Trophoblast cell (in vitro differentiated cells and primary cell): ENCODE results near the gene THOC6. TPM values are rescaled to one million over a fixed set of nuclear protein-coding genes. Genes with fewer than 3 reads are reported as not detected.

Source experiments
- DNase-seq, 2 donors: peaks; one replicate each; pipeline ENCODE4 v3.0.0-alpha.2; 2016
- H2AFZ ChIP-seq: 2 replicates; pipeline ENCODE4 v1.6.1; 2013; ENCODE audit warnings: low read length, moderate library complexity, mild to moderate bottlenecking; ENCODE audit not compliant: insufficient read depth, poor library complexity
- H2AK5ac ChIP-seq: 2 replicates; pipeline ENCODE4 v1.6.1; 2013; ENCODE audit warnings: mild to moderate bottlenecking, low read length
- H2BK120ac ChIP-seq: 2 replicates; pipeline ENCODE4 v1.6.1; 2013; ENCODE audit warnings: low read length, mild to moderate bottlenecking, moderate library complexity; ENCODE audit not compliant: insufficient read depth, poor library complexity
- H2BK12ac ChIP-seq: 2 replicates; pipeline ENCODE4 v1.6.1; 2013; ENCODE audit warnings: mild to moderate bottlenecking, low read length, moderate library complexity
- H2BK5ac ChIP-seq: 2 replicates; pipeline ENCODE4 v1.6.1; 2013; ENCODE audit warnings: low read length, low read depth, moderate library complexity, mild to moderate bottlenecking; ENCODE audit not compliant: poor library complexity
- H3K14ac ChIP-seq: 2 replicates; pipeline ENCODE4 v1.6.1; 2013; ENCODE audit warnings: mild to moderate bottlenecking, low read length
- H3K18ac ChIP-seq: 2 replicates; pipeline ENCODE4 v1.6.1; 2013; ENCODE audit warnings: mild to moderate bottlenecking, low read length
- H3K23ac ChIP-seq: 2 replicates; pipeline ENCODE4 v1.6.1; 2013; ENCODE audit warnings: low read length
- H3K27ac ChIP-seq: 2 replicates; pipeline ENCODE4 v1.5.1; 2013; ENCODE audit warnings: low read depth, mild to moderate bottlenecking, inconsistent platforms, low read length, moderate library complexity
- H3K27me3 ChIP-seq: 2 replicates; pipeline ENCODE4 v1.6.1; 2013; ENCODE audit warnings: inconsistent platforms, mild to moderate bottlenecking, low read length, moderate library complexity; ENCODE audit not compliant: insufficient read depth
- H3K36me3 ChIP-seq, 2 experiments: 1 replicate in 1 of 2; 2 replicates in 1 of 2; pipeline ENCODE4 v1.6.1; 2013; ENCODE audit warnings: low read length in 2 of 2, mild to moderate bottlenecking in 2 of 2, moderate library complexity in 1 of 2; ENCODE audit not compliant: insufficient read depth in 2 of 2, control insufficient read depth in 1 of 2
- H3K4ac ChIP-seq: 2 replicates; pipeline ENCODE4 v1.6.1; 2013; ENCODE audit warnings: low read depth, mild to moderate bottlenecking, low read length, moderate library complexity
- H3K4me1 ChIP-seq, 2 experiments: 1 replicate in 1 of 2; 2 replicates in 1 of 2; pipeline ENCODE4 v1.6.1; 2013; ENCODE audit warnings: low read length in 2 of 2, mild to moderate bottlenecking in 2 of 2, moderate library complexity in 1 of 2; ENCODE audit not compliant: insufficient read depth in 2 of 2, control insufficient read depth in 1 of 2
- H3K4me2 ChIP-seq: 2 replicates; pipeline ENCODE4 v1.6.1; 2013; ENCODE audit warnings: inconsistent platforms, mild to moderate bottlenecking, low read length, moderate library complexity
- H3K4me3 ChIP-seq: 2 replicates; pipeline ENCODE4 v1.5.1; 2013; ENCODE audit warnings: mild to moderate bottlenecking, low read depth, low read length, inconsistent platforms
- H3K79me1 ChIP-seq: one replicate; pipeline ENCODE4 v1.6.1; 2013; ENCODE audit warnings: low read length
- H3K79me2 ChIP-seq: 2 replicates; pipeline ENCODE4 v1.6.1; 2013; ENCODE audit warnings: low read length, mild to moderate bottlenecking; ENCODE audit not compliant: control insufficient read depth, insufficient read depth, poor library complexity
- H3K9ac ChIP-seq: 2 replicates; pipeline ENCODE4 v1.6.1; 2013; ENCODE audit warnings: mild to moderate bottlenecking, low read length
- H3K9me3 ChIP-seq: 2 replicates; pipeline ENCODE4 v1.6.1; 2013; ENCODE audit warnings: low read depth, mild to moderate bottlenecking, control low read depth, inconsistent platforms, low read length; ENCODE audit not compliant: insufficient read depth
- H4K12ac ChIP-seq: 2 replicates; pipeline ENCODE4 v1.6.1; 2013; ENCODE audit warnings: low read depth, mild to moderate bottlenecking, low read length, moderate library complexity
- H4K8ac ChIP-seq: 2 replicates; pipeline ENCODE4 v1.6.1; 2013; ENCODE audit warnings: low read depth, mild to moderate bottlenecking, low read length, moderate library complexity
- H4K91ac ChIP-seq: one replicate; pipeline ENCODE4 v1.6.1; 2013; ENCODE audit warnings: low read depth, mild to moderate bottlenecking, low read length, moderate library complexity
- WGBS: extraction: QIAGEN DNeasy Blood & Tissue Kit; methylation state at CpG from one replicate; pipeline ENCODE4 v1.1.7; 2013; ENCODE audit warnings: missing lambda C conversion rate; ENCODE audit not compliant: insufficient read length, insufficient coverage; ENCODE audit errors: extremely low coverage; 5-methylcytosine and 5-hydroxymethylcytosine counted together
- polyA plus RNA-seq: library from polyadenylated mRNA; stranded (reverse); fragments of 200-250 nt; gene quantifications from 2 replicates; pipeline ENCODE4 v1.2.3, GENCODE V29; 2013

THOC6 gene
- polyA plus RNA-seq: 26.2 and 26.7 TPM in 2 replicates

- Histone ChIP-seq H4K91ac (peak within 1 kb of the TSS; percentile 97), H2AFZ (peak within 1 kb of the TSS; percentile 65), H3K36me3 (peaks cover 33 to 36% of the 10 kb centered on the region in 2 experiments), H4K8ac (peak within 1 kb of the TSS; percentile 95), H3K79me1 (peaks cover 36% of the 10 kb centered on the region), H3K4ac (peak within 1 kb of the TSS; percentile 83), H2AK5ac (peak within 1 kb of the TSS; percentile 80), H3K27me3 (no peaks in the 10 kb centered on the region), H3K4me1 (peaks cover 18 to 22% of the 10 kb centered on the region in 2 experiments), H3K4me2 (peak within 1 kb of the TSS; percentile 80), H3K79me2 (peaks cover 25% of the 10 kb centered on the region), H2BK120ac (peak within 1 kb of the TSS; percentile 82), H3K9me3 (no peaks in the 10 kb centered on the region), H3K9ac (peak within 1 kb of the TSS; percentile 81), H2BK5ac (peak within 1 kb of the TSS; percentile 96), H3K4me3 (peak within 1 kb of the TSS; percentile 75), H4K12ac (peak within 1 kb of the TSS; percentile 82), H2BK12ac (peak within 1 kb of the TSS; percentile 81), H3K18ac (peak within 1 kb of the TSS; percentile 96), H3K14ac (peak within 1 kb of the TSS; percentile 97), H3K27ac (peak within 1 kb of the TSS; percentile 100), H3K23ac (no peak within 1 kb of the TSS)
- WGBS: no CpG with 5 or more reads among the region's 69 CpGs
- peak; percentile 99 for DNase-seq
These were observed at the start of gene THOC6, which contains the start of gene HCFC1R1 for GRCh38 chr16:3023669-3024478. Gene THOC6, plus strand, starts transcription at chr16:3024035. Its CDS starts 292 bp downstream, at chr16:3024327. Gene HCFC1R1, minus strand, starts transcription at chr16:3023942. Its CDS starts 1 bp downstream, at chr16:3023941.

DNA sequence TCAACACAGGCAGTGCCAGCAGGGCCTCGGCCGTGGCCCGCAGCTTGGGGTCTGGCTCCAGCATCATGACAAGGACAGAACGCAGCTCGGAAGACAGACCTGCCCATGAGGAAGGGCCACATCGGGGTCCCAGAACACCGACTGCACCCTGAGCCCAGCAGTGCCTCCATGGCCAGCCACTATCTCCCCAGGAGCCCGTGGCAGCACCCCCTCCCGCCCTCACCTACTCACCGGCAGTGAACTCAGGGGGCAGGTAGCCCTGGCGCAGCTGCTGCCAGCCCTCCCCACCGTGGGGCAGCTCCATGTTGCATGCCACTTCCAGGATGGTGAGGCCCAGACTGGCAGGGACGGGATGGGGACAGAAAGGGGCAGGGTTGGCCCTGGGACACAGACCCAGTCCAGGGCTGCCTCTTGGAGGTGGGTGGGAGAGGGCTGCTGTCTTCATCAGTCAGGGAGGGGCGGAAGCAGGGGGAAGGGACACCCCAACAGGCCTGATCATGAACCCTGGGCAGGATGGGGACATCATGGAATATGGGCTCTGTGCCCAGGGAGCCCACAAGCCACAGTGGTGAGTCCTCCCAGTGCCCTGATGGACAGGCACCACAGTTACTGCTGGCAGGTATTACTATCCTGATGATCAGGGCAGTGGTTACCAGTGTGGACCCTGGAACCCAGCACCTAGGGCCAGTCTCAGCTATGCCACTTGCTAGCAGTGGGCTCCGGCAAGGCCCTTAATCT lies 49.3 kb upstream of the THOC6 start:
- Histone ChIP-seq H3K79me1 (peaks cover 4% of the 10 kb centered on the region), H2BK120ac (no peak overlapping the region), H3K9ac (no peak overlapping the region), H3K36me3 (peaks cover 55 to 64% of the 10 kb centered on the region in 2 experiments), H4K91ac (no peak overlapping the region), H3K9me3 (no peaks in the 10 kb centered on the region), H4K8ac (no peak overlapping the region), H3K14ac (no peak overlapping the region), H3K4me3 (no peak overlapping the region), H2BK12ac (no peak overlapping the region), H3K27me3 (no peaks in the 10 kb centered on the region), H2AK5ac (no peak overlapping the region), H3K18ac (no peak overlapping the region), H4K12ac (no peak overlapping the region), H3K4me2 (no peak overlapping the region), H3K79me2 (peaks cover 1% of the 10 kb centered on the region), H2AFZ (no peak overlapping the region), H3K4ac (no peak overlapping the region), H3K23ac (no peak overlapping the region), H2BK5ac (no peak overlapping the region), H3K4me1 (peaks cover 10 to 18% of the 10 kb centered on the region in 2 experiments), H3K27ac (no peak overlapping the region)
- no peak for DNase-seq
- WGBS: no CpG with 5 or more reads among the region's 15 CpGs

- no peak overlapping the region for H4K12ac ChIP-seq
- DNase-seq: no peak
- H3K9me3 ChIP-seq: no peaks in the 10 kb centered on the region
- no peak overlapping the region for H2BK12ac ChIP-seq
- no peak overlapping the region for H2AFZ ChIP-seq
- H3K27me3 ChIP-seq: no peaks in the 10 kb centered on the region
- H3K9ac ChIP-seq: no peak overlapping the region
- no peak overlapping the region for H3K14ac ChIP-seq
- H4K91ac ChIP-seq: no peak overlapping the region
- H3K4me3 ChIP-seq: no peak overlapping the region
- H3K4me1 ChIP-seq: peaks cover 9 to 15% of the 10 kb centered on the region in 2 experiments
- H3K27ac ChIP-seq: no peak overlapping the region
- H3K79me1 ChIP-seq: peaks cover 6% of the 10 kb centered on the region
- H3K79me2 ChIP-seq: peaks cover 7% of the 10 kb centered on the region
- no peak overlapping the region for H3K18ac ChIP-seq
- H4K8ac ChIP-seq: no peak overlapping the region
- no peak overlapping the region for H3K4ac ChIP-seq
- no peak overlapping the region for H2BK5ac ChIP-seq
- H2BK120ac ChIP-seq: no peak overlapping the region
- H2AK5ac ChIP-seq: no peak overlapping the region
- no CpG with 5 or more reads among the region's 28 CpGs for WGBS
- no peak overlapping the region for H3K23ac ChIP-seq
- H3K4me2 ChIP-seq: no peak overlapping the region
- peaks cover 55 to 64% of the 10 kb centered on the region in 2 experiments for H3K36me3 ChIP-seq
These were observed 48.6 kb upstream of the THOC6 start for GRCh38 chr16:2975161-2975795.

DNA sequence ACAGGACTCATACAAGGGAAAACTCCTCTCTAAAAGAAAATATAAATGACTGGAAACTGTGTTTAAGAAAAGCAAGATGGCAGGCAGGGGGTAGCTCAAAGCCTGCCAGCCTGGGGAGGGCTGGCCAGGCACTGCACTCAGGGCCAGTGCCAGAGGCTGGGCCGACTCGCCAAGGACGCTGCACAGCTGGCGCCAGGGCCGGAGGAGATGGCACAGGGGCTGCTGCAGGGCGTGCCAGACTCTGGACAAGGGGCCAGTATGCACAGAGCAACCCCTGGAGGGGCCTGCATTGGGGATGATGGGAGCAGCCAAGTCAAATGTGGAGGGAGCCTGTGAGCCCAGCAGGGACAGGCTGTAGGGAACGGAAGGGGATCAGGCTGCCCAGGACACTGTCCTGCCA lies 47.6 kb upstream of the THOC6 start:
- H2BK12ac ChIP-seq: no peak overlapping the region
- H3K79me1 ChIP-seq: peaks cover 14% of the 10 kb centered on the region

More for the DNA sequence above, 47.6 kb upstream of the THOC6 start:
- H4K8ac ChIP-seq: no peak overlapping the region
- H3K4me1 ChIP-seq: peaks cover 12% of the 10 kb centered on the region in 2 experiments
- H3K27me3 ChIP-seq: no peaks in the 10 kb centered on the region
- H3K14ac ChIP-seq: no peak overlapping the region
- no peak overlapping the region for H3K9ac ChIP-seq
- H3K4me2 ChIP-seq: no peak overlapping the region
- no CpG with 5 or more reads among the region's 7 CpGs for WGBS
- no peak overlapping the region for H3K23ac ChIP-seq
- H3K27ac ChIP-seq: no peak overlapping the region
- no peak overlapping the region for H3K18ac ChIP-seq
- no peak overlapping the region for H4K12ac ChIP-seq
- no peak overlapping the region for H2AK5ac ChIP-seq
- H3K79me2 ChIP-seq: peaks cover 10% of the 10 kb centered on the region
- H3K4me3 ChIP-seq: no peak overlapping the region
- H3K36me3 ChIP-seq: peaks cover 55 to 62% of the 10 kb centered on the region in 2 experiments
- H2BK5ac ChIP-seq: no peak overlapping the region
- H2BK120ac ChIP-seq: no peak overlapping the region
- H3K9me3 ChIP-seq: no peaks in the 10 kb centered on the region
- no peak for DNase-seq
- H3K4ac ChIP-seq: no peak overlapping the region
- no peak overlapping the region for H2AFZ ChIP-seq
- H4K91ac ChIP-seq: no peak overlapping the region
